Measurements from ENCODE around the gene TJP1.

Gene TJP1

DNA sequence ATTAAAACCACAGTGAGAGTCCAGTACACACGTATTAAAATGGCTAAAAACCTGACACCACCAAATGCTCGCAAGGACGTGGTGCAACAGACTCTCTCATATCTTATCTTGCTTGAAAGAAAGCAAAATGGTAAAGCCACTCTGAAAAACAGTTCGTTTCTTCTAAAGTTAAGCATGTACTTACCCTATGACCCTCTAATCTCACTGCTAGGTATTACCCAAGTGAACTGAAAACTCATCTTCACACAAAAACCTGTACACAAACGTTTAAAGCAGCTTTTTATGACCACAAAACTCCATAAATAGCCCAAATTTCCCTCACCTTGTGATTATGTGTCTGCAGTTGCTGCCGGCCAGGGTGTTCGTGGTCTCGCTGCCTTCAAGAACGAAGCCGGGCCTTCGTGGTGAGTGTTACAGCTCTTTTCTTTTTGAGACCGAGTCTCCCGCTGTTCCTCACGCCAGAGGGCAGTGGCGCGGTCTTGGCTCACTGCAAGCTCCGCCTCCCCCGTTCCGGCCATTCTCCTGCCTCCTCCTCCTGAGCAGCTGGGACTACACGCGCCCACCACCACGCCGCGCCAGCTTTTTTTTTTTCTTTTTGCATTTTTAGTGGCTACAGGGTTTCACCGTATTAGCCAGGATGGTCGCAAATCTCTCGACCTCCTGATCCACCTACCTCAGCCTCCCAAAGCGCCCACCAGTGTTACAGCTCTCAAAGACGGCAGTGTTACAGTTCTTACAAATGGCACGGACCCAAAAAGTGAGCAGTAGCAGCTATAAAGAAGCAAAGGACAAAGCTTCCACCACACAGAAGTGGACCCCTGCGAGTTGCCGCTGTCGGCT, 165.4 kb downstream of the TJP1 start:
- no peak for DNase-seq

DNA sequence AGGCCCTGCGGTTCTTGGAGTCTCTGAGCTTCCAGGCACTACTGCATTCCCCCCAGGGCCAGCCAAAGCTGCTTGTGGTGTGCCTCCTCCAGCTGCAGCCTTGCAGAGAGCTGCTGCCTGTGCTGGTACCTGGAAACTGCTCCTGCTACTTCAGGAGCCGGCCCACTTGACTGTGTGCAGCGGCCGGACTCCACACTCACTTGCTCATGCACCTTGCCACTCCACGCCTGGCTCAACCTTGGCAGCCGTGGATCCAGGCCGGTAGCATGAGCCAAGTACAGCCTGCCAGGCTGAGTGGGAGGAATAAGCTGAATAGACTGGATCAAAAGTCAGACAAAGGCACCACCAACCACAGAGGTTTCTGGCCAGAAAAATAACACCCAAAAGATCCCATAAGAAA, 169.7 kb downstream of the TJP1 start:
- DNase-seq: no peak

DNA sequence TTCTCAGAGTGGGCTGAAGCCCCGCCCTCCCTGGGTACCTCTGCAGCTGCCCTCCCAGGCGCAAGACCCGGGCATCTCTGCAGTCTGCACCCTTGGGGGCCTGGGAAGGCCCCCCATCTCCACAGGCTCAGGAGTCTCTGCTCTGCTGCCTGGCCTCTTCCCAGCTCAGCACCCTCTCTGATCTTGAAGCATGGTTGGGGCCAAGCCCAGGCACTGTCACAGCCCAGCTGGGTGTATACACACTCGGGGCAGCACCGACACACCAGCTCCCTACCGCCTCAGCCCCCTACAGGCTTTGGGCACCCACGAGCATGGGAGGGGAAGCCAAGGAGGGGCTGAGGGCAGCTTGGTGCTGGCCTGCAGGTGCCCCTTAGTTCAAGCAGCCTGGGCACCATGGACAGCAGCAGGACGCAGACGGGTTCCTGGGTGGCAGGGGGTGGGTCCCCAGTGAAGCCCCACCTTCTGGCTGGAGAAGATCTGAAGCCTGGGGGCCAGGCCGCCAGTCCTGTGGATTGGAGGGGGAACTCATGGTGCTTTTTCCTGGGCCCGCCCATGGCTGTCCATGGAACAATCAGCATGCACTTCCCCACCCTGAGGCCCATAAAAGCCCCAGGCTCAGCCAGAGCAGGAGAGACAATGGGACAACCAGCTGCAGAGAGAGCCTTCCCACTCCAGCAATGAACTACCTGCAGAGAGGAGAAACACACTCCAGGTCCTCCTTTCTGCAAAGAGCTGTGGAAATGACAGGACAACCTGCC, 170.6 kb downstream of the TJP1 start:
- DNase-seq: no peak
